ENCODE results near the gene PRDM15.

The PRDM15 gene

GRCh38 chr21:41879190-41879998, at the start of gene PRDM15:
TSS of gene PRDM15 (minus strand) at chr21:41879344. CDS start at chr21:41860363, 18,981 bp downstream.
- Histone ChIP-seq H3K36me3 (ENCODE audit: control insufficient read depth in 1 of 2, insufficient read depth in 2 of 2, low read length in 2 of 2) (no peaks in the 10 kb centered on the region), H3K4me3 (ENCODE audit: low read depth in 1 of 2, low read length in 2 of 2) (peak within 1 kb of the TSS; percentile 81 to 82), H3K4me1 (ENCODE audit: control insufficient read depth in 1 of 2, insufficient read depth in 2 of 2, low read length in 2 of 2) (peaks cover 5 to 14% of the 10 kb centered on the region in 2 donors), H3K9ac (ENCODE audit: low read depth in 1 of 2, low read length in 2 of 2) (peak within 1 kb of the TSS; percentile 68 to 88), H3K9me3 (ENCODE audit: control insufficient read depth in 1 of 2, low read length in 2 of 2) (no peaks in the 10 kb centered on the region), H3K27ac (ENCODE audit: low read depth, low read length) (no peak within 1 kb of the TSS), H3K27me3 (ENCODE audit: control insufficient read depth in 1 of 2, insufficient read depth in 2 of 2, low read length in 2 of 2) (no peaks in the 10 kb centered on the region)

GRCh38 chr21:41928621-41929220, 49.6 kb upstream of the PRDM15 start:
- Histone ChIP-seq H3K9me3 (ENCODE audit: control insufficient read depth in 1 of 2, low read length in 2 of 2) (no peaks in the 10 kb centered on the region), H3K4me1 (ENCODE audit: control insufficient read depth in 1 of 2, insufficient read depth in 2 of 2, low read length in 2 of 2) (peaks cover 35 to 60% of the 10 kb centered on the region in 2 donors), H3K27me3 (ENCODE audit: control insufficient read depth in 1 of 2, insufficient read depth in 2 of 2, low read length in 2 of 2) (no peaks in the 10 kb centered on the region), H3K9ac (ENCODE audit: low read depth in 1 of 2, low read length in 2 of 2) (no peak overlapping the region), H3K27ac (ENCODE audit: low read depth, low read length) (no peak overlapping the region), H3K36me3 (ENCODE audit: control insufficient read depth in 1 of 2, insufficient read depth in 2 of 2, low read length in 2 of 2) (no peaks in the 10 kb centered on the region), H3K4me3 (ENCODE audit: low read depth in 1 of 2, low read length in 2 of 2) (no peak overlapping the region)

- Histone ChIP-seq H3K4me3 (ENCODE audit: low read depth in 1 of 2, low read length in 2 of 2) (no peak overlapping the region), H3K9me3 (ENCODE audit: control insufficient read depth in 1 of 2, low read length in 2 of 2) (no peaks in the 10 kb centered on the region), H3K27me3 (ENCODE audit: control insufficient read depth in 1 of 2, insufficient read depth in 2 of 2, low read length in 2 of 2) (no peaks in the 10 kb centered on the region), H3K27ac (ENCODE audit: low read depth, low read length) (no peak overlapping the region), H3K36me3 (ENCODE audit: control insufficient read depth in 1 of 2, insufficient read depth in 2 of 2, low read length in 2 of 2) (no peaks in the 10 kb centered on the region), H3K9ac (ENCODE audit: low read depth in 1 of 2, low read length in 2 of 2) (no peak overlapping the region), H3K4me1 (ENCODE audit: control insufficient read depth in 1 of 2, insufficient read depth in 2 of 2, low read length in 2 of 2) (peaks cover 33 to 56% of the 10 kb centered on the region in 2 donors)
These were observed 48.7 kb upstream of the PRDM15 start for GRCh38 chr21:41927727-41928409.

GRCh38 chr21:41926807-41927171, 47.6 kb upstream of the PRDM15 start:
- Histone ChIP-seq H3K27me3 (ENCODE audit: control insufficient read depth in 1 of 2, insufficient read depth in 2 of 2, low read length in 2 of 2) (no peaks in the 10 kb centered on the region), H3K27ac (ENCODE audit: low read depth, low read length) (peak overlapping the region; percentile 76), H3K9ac (ENCODE audit: low read depth in 1 of 2, low read length in 2 of 2) (peak overlapping the region; percentile 91 to 92), H3K4me3 (ENCODE audit: low read depth in 1 of 2, low read length in 2 of 2) (peak overlapping the region; percentile 78 to 81), H3K36me3 (ENCODE audit: control insufficient read depth in 1 of 2, insufficient read depth in 2 of 2, low read length in 2 of 2) (no peaks in the 10 kb centered on the region), H3K4me1 (ENCODE audit: control insufficient read depth in 1 of 2, insufficient read depth in 2 of 2, low read length in 2 of 2) (peaks cover 29 to 49% of the 10 kb centered on the region in 2 donors), H3K9me3 (ENCODE audit: control insufficient read depth in 1 of 2, low read length in 2 of 2) (no peaks in the 10 kb centered on the region)

GRCh38 chr21:41926117-41926806, 47.1 kb upstream of the PRDM15 start:
- Histone ChIP-seq H3K9me3 (ENCODE audit: control insufficient read depth in 1 of 2, low read length in 2 of 2) (no peaks in the 10 kb centered on the region), H3K27me3 (ENCODE audit: control insufficient read depth in 1 of 2, insufficient read depth in 2 of 2, low read length in 2 of 2) (no peaks in the 10 kb centered on the region), H3K27ac (ENCODE audit: low read depth, low read length) (peak overlapping the region; percentile 76), H3K9ac (ENCODE audit: low read depth in 1 of 2, low read length in 2 of 2) (peak overlapping the region; percentile 91 to 92), H3K4me3 (ENCODE audit: low read depth in 1 of 2, low read length in 2 of 2) (peak overlapping the region; percentile 78 to 81), H3K4me1 (ENCODE audit: control insufficient read depth in 1 of 2, insufficient read depth in 2 of 2, low read length in 2 of 2) (peaks cover 29 to 49% of the 10 kb centered on the region in 2 donors), H3K36me3 (ENCODE audit: control insufficient read depth in 1 of 2, insufficient read depth in 2 of 2, low read length in 2 of 2) (no peaks in the 10 kb centered on the region)

- Histone ChIP-seq H3K4me3 (ENCODE audit: low read depth in 1 of 2, low read length in 2 of 2) (peak overlapping the region; percentile 78 to 81), H3K9ac (ENCODE audit: low read depth in 1 of 2, low read length in 2 of 2) (peak overlapping the region; percentile 91 to 92), H3K27ac (ENCODE audit: low read depth, low read length) (peak overlapping the region; percentile 76), H3K9me3 (ENCODE audit: control insufficient read depth in 1 of 2, low read length in 2 of 2) (no peaks in the 10 kb centered on the region), H3K4me1 (ENCODE audit: control insufficient read depth in 1 of 2, insufficient read depth in 2 of 2, low read length in 2 of 2) (peaks cover 25 to 48% of the 10 kb centered on the region in 2 donors), H3K27me3 (ENCODE audit: control insufficient read depth in 1 of 2, insufficient read depth in 2 of 2, low read length in 2 of 2) (no peaks in the 10 kb centered on the region), H3K36me3 (ENCODE audit: control insufficient read depth in 1 of 2, insufficient read depth in 2 of 2, low read length in 2 of 2) (no peaks in the 10 kb centered on the region)
These were observed 46.6 kb upstream of the PRDM15 start for GRCh38 chr21:41925767-41926116.

GRCh38 chr21:41924368-41924754, 45.2 kb upstream of the PRDM15 start:
- Histone ChIP-seq H3K27ac (ENCODE audit: low read depth, low read length) (no peak overlapping the region), H3K27me3 (ENCODE audit: control insufficient read depth in 1 of 2, insufficient read depth in 2 of 2, low read length in 2 of 2) (no peaks in the 10 kb centered on the region), H3K9ac (ENCODE audit: low read depth in 1 of 2, low read length in 2 of 2) (no peak overlapping the region), H3K4me3 (ENCODE audit: low read depth in 1 of 2, low read length in 2 of 2) (no peak overlapping the region), H3K36me3 (ENCODE audit: control insufficient read depth in 1 of 2, insufficient read depth in 2 of 2, low read length in 2 of 2) (no peaks in the 10 kb centered on the region), H3K9me3 (ENCODE audit: control insufficient read depth in 1 of 2, low read length in 2 of 2) (no peaks in the 10 kb centered on the region), H3K4me1 (ENCODE audit: control insufficient read depth in 1 of 2, insufficient read depth in 2 of 2, low read length in 2 of 2) (peaks cover 20 to 37% of the 10 kb centered on the region in 2 donors)

GRCh38 chr21:41923631-41924367, 44.7 kb upstream of the PRDM15 start:
- Histone ChIP-seq H3K9ac (ENCODE audit: low read depth in 1 of 2, low read length in 2 of 2) (no peak overlapping the region), H3K27ac (ENCODE audit: low read depth, low read length) (peak overlapping the region; percentile 40), H3K4me1 (ENCODE audit: control insufficient read depth in 1 of 2, insufficient read depth in 2 of 2, low read length in 2 of 2) (peaks cover 18 to 33% of the 10 kb centered on the region in 2 donors)

GRCh38 chr21:41923186-41923585, 44.0 kb upstream of the PRDM15 start:
- Histone ChIP-seq H3K27ac (ENCODE audit: low read depth, low read length) (no peak overlapping the region), H3K9ac (ENCODE audit: low read depth in 1 of 2, low read length in 2 of 2) (no peak overlapping the region), H3K9me3 (ENCODE audit: control insufficient read depth in 1 of 2, low read length in 2 of 2) (no peaks in the 10 kb centered on the region), H3K27me3 (ENCODE audit: control insufficient read depth in 1 of 2, insufficient read depth in 2 of 2, low read length in 2 of 2) (no peaks in the 10 kb centered on the region), H3K4me3 (ENCODE audit: low read depth in 1 of 2, low read length in 2 of 2) (no peak overlapping the region), H3K4me1 (ENCODE audit: control insufficient read depth in 1 of 2, insufficient read depth in 2 of 2, low read length in 2 of 2) (peaks cover 18 to 30% of the 10 kb centered on the region in 2 donors), H3K36me3 (ENCODE audit: control insufficient read depth in 1 of 2, insufficient read depth in 2 of 2, low read length in 2 of 2) (peaks cover under 1 to 9% of the 10 kb centered on the region in 2 donors)

More at GRCh38 chr21:41923631-41924367, 44.7 kb upstream of the PRDM15 start:
- Histone ChIP-seq H3K27me3 (ENCODE audit: control insufficient read depth in 1 of 2, insufficient read depth in 2 of 2, low read length in 2 of 2) (no peaks in the 10 kb centered on the region), H3K36me3 (ENCODE audit: control insufficient read depth in 1 of 2, insufficient read depth in 2 of 2, low read length in 2 of 2) (peaks cover 0 to 3% of the 10 kb centered on the region in 2 donors), H3K9me3 (ENCODE audit: control insufficient read depth in 1 of 2, low read length in 2 of 2) (no peaks in the 10 kb centered on the region), H3K4me3 (ENCODE audit: low read depth in 1 of 2, low read length in 2 of 2) (no peak overlapping the region)
